Islet of Langerhans (tissue), 1 donor: ENCODE measurements around the gene ARSB.
"Not testable (repeated sequence)": the region's sequence is repeated elsewhere in the genome, so short reads cannot be mapped to it uniquely, and the experiment has no call there.

Source experiments
- FAIRE-seq: peaks from one replicate; lab custom pipeline; 2011; peaks lifted over from hg19 to GRCh38; lab: Jason Lieb, UNC

ARSB gene

DNA sequence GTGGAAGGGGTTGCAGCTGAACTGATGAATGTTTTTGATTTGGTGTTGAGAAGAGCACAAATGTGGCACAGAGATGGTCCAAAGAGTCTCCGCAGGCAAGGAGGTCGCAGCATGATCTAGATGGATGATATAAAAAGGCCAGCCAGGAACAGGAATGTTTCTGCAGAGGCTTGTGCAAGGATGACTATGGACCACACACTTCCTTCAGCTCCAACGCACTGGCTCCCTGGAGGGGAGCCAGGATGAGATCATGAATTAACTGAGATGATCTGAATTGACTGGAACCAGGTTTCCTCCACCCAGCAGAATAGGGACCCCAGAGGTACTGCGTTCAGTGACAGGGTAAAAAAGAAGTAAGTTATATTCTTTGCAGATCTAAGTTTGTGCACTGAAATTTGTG, 89.0 kb downstream of the ARSB start:
- FAIRE-seq: no peak

- no peak for FAIRE-seq
These were observed 89.5 kb downstream of the ARSB start for GRCh38 chr5:78895616-78896015.

GRCh38 chr5:78893940-78894677, 91.0 kb downstream of the ARSB start:
- no peak for FAIRE-seq

DNA sequence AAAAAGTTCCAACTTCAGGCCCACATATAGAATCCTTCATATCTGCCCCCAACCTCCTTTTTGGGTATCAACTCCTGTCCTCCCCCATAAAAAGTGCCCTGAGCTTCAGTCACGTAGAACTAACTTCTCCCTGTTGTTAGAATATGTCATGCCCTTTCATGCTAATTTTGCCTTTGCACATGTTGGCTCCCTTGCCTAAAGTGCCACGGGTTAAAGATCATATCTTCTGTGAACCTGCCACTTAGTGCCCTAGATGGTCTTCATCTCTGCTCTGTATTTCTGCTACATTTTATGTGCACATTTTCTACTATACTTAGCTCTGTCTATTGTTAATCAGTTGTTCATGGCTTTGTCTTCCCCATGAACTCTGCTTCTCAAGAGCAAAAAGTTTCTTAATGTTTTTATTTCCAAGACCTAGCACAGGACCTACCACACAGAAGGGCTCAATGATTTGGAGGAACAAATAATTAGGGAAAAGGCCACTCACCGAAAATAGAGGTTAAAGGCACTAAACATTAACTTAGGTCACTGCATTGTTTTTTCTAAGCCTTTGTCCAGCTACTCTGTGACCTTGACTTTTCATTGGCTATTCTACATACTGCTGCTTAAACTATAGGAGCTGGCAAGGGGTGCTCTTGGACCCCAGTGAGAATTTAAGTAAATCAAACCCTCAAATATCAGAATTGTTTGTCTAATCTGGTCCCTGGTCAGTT, 94.3 kb downstream of the ARSB start:
- no peak for FAIRE-seq

GRCh38 chr5:78889369-78890140, 95.6 kb downstream of the ARSB start:
- FAIRE-seq: no peak

- no peak for FAIRE-seq
These were observed 96.3 kb downstream of the ARSB start for GRCh38 chr5:78888580-78889368.

- FAIRE-seq: no peak
These were observed 97.6 kb downstream of the ARSB start for GRCh38 chr5:78887384-78888118.

- no peak for FAIRE-seq
These were observed 98.5 kb downstream of the ARSB start for GRCh38 chr5:78886341-78887230.

DNA sequence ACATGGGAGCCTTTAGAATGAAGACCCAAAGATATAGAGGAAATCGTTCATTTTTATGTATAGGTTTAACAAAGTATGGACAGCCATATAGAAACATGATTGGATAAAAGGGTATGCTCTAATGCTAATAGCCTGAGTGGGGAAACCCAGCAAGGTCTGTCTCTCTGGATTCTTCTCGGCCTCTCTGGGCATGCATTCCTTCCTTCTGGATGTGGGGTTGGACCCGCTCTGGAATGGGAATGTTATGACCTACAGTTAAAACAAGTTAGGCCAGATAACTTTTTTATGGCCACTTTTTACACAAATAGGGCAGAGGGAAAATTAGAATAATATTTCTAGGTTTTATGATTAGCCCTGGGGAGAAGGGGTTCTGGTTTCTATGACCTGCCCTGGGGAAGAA, 103.2 kb downstream of the ARSB start:
- no peak for FAIRE-seq

DNA sequence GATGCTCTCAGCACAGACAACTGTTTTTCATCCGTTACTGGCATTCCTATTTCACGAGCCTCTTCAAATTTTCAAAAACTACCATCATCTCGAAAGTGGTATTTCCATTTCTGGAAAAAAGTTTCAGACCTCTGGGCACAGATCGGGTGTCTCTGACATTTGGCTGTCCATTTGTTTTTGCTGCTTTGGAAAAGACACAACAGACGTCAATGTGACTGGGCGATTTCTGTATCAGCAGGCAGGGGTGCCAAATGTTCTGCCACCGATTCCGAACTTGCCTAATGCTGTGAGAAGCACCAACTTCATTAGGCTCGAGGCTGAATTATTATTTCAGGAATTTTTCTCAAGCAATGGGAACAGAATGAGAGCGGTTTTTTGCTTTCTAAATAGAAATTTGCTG, 105.6 kb downstream of the ARSB start:
- FAIRE-seq: no peak

GRCh38 chr5:78866076-78866475, 119.0 kb downstream of the ARSB start:
- FAIRE-seq: not testable (repeated sequence)

- FAIRE-seq: no peak
These were observed 126.7 kb downstream of the ARSB start for GRCh38 chr5:78858364-78858763.

DNA sequence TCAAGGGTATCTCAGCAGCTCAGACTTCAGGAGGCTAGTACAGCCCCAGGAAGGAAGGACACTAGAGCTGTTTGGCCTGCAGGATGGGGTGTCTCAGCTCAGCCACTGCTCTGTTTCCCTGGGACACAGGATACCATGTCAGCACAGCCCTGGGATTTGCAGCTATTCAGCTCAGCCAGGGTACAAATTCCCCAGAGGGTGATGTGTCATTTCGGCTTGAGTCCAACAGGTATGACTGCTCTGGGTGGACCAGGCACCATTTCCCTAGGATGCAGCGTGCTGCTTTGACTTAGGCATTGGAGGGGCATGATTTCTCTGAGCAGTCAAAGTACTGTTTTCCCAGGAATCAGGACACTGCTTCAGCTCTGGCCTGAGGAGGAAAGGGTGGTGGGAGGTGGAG, 130.1 kb downstream of the ARSB start:
- FAIRE-seq: no peak

DNA sequence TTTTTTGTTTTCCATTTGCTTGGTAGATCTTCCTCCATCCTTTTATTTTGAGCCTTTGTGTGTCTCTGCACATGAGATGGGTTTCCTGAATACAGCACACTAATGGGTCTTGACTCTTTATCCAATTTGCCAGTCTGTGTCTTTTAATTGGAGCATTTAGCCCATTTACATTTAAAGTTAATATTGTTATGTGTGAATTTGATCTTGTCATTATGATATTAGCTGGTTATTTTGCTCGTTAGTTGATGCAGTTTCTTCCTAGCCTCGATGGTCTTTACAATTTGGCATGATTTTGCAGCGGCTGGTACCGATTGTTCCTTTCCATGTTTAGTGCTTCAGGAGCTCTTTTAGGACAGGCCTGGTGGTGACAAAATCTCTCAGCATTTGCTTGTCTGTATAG, 133.2 kb downstream of the ARSB start:
- not testable (repeated sequence) for FAIRE-seq

DNA sequence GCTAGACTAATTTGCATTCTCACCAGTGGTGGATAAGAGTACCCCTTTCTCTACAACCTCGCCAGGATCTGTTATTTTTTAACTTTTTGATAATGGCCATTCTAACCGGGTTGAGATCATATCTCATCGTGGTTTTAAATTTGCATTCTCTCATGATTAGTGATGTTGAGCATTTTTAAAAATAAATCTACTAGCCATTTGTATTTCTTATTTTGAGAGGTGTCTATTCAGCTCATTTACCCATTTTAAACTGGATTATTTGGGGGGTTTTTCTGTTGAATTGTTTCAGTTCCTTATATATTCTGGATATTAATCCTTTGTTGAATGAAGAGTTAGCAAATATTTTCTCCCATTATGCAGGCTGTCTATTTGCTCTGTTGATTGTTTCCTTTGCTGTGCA, 139.6 kb downstream of the ARSB start:
- no peak for FAIRE-seq

DNA sequence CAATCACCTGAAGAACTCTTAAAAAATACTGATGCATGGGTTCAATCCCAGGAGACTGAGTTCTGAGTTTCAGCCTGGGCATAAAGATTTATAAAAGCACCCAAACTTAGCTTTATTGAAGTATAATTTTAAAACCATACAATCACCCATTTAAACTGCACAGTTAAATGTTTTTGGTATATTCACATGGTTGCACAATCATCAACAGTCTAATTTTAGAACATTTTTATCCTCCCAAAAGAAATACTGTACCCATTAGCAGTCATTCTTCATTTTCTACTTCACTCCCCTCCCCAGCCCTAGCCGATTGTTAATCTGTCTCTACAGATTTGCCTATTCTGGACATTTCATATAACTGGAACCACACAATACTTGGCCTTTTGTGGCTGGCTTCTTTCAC, 141.7 kb downstream of the ARSB start:
- FAIRE-seq: no peak

DNA sequence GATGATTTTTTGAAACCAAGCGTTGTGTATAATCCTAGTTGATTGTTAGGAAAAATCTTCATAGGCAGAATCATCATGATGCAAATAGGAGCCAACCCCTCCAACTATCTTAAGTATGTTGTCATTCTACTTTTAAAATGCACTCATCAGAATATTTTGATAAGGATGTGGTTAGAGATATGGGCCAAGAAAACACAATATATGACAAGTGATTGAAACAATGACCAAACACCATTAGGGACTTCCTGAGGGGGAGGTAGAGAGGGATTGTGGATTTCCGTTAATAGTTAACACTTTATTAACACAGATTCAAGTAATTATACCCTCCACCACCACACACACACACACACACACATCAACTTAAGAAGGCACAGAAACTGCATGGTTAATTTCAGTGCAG, 143.3 kb downstream of the ARSB start:
- no peak for FAIRE-seq

DNA sequence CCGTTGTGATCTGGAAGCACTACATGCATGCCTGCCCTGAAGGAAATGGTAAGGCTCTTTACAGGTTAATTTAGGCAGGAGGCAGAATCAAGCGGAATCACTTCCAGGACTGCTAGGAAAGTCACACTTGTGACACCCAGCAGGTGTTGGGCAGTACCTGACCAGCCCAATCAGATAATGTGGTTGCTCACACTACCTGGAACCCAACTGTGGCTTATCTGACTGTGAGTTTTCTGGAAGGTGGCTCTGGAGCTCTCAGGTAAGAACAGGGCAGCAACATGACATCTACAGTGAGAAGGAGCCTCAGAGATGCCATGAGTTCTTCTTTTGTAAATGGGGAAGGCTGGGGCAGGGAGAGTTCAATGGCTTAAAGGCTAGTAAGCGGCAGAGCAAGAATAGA, 146.4 kb downstream of the ARSB start:
- FAIRE-seq: no peak

- FAIRE-seq: no peak
These were observed 147.3 kb downstream of the ARSB start for GRCh38 chr5:78837836-78838235.

DNA sequence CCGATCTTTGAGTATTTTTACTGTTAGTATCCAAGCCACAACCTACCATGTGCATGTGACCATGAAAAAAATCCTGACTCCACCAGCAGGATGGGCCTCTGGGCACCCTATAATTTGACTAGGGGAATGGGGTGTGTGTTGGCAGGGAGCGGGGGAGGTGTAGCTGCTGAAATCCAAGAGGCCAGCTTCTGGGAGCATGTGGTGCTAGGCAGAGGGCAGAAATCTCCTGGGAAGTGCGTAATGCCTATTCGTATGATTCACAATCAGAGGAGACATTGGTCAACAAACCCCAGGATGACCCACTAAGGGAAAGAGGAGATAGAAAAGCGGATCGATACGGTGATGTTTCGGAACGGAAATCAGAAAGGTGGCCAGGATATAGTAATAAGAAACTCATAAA, 149.9 kb downstream of the ARSB start:
- no peak for FAIRE-seq

GRCh38 chr5:78833284-78833683, 151.8 kb downstream of the ARSB start:
- FAIRE-seq: no peak
